SK-N-SH treated with all-trans-retinoic acid at 6 μM for 48 hours (cell line): Measurements from ENCODE around the gene MATN4.

Experiments
- ATAC-seq: fragments of 200-7000 bp; cut with Tn5 transposase; 3 replicates; pipeline ENCODE4 v1.9.1; 2020; ENCODE audit warnings: mild to moderate bottlenecking, moderate library complexity
- ARNTL ChIP-seq: fragments of 450-650 bp; formaldehyde crosslinking; IDR thresholded peaks from 2 replicates; pipeline ENCODE4 v1.5.0; 2020; ENCODE audit warnings: low read depth, mild to moderate bottlenecking, moderate library complexity, borderline replicate concordance
- GLIS3 ChIP-seq: fragments of 250-450 bp; sonication (Bioruptor Pico); IDR thresholded peaks from 2 replicates; pipeline ENCODE4 v1.5.0; 2020; ENCODE audit warnings: mild to moderate bottlenecking, moderate library complexity
- ISL1 ChIP-seq: fragments of 250-450 bp; sonication (Bioruptor Pico); IDR thresholded peaks from 2 replicates; pipeline ENCODE4 v2.1.2; 2022; ENCODE audit warnings: mild to moderate bottlenecking, moderate library complexity
- OSR1 ChIP-seq: fragments of 250-450 bp; sonication (Bioruptor Pico); IDR thresholded peaks from 2 replicates; pipeline ENCODE4 v1.8.0; 2022; ENCODE audit warnings: moderate library complexity, mild to moderate bottlenecking, inconsistent platforms
- PPARA ChIP-seq: fragments of 250-450 bp; sonication (Bioruptor Pico); IDR thresholded peaks from 2 replicates; pipeline ENCODE4 v1.5.0; 2020; ENCODE audit warnings: mild to moderate bottlenecking, borderline replicate concordance
- RARB ChIP-seq: fragments of 250-450 bp; sonication (Bioruptor Pico); IDR thresholded peaks from 2 replicates; pipeline ENCODE4 v1.8.0; 2021; ENCODE audit warnings: mild to moderate bottlenecking, moderate library complexity
- SNAI2 ChIP-seq: fragments of 250-450 bp; sonication (Bioruptor Pico); IDR thresholded peaks from 2 replicates; pipeline ENCODE4 v1.5.0; 2020; ENCODE audit warnings: mild to moderate bottlenecking, moderate library complexity
- TOX ChIP-seq: fragments of 250-450 bp; sonication (Bioruptor Pico); IDR thresholded peaks from 2 replicates; pipeline ENCODE4 v1.8.0; 2021; ENCODE audit warnings: mild to moderate bottlenecking, moderate library complexity, borderline replicate concordance
- ZC3H10 ChIP-seq: fragments of 250-450 bp; sonication (Bioruptor Pico); IDR thresholded peaks from 2 replicates; pipeline ENCODE4 v1.5.1; 2021; ENCODE audit warnings: mild to moderate bottlenecking, moderate library complexity
- ZFP3 ChIP-seq: fragments of 250-450 bp; sonication (Bioruptor Pico); IDR thresholded peaks from 2 replicates; pipeline ENCODE4 v1.5.0; 2020; ENCODE audit warnings: mild to moderate bottlenecking, moderate library complexity
- ZFP30 ChIP-seq: fragments of 450-650 bp; formaldehyde crosslinking; IDR thresholded peaks from 2 replicates; pipeline ENCODE4 v1.5.0; 2022; ENCODE audit warnings: mild to moderate bottlenecking, moderate library complexity
- ZNF565 ChIP-seq: fragments of 450-650 bp; formaldehyde crosslinking; conservative IDR thresholded peaks from 2 replicates; pipeline ENCODE4 v1.5.0; 2020; ENCODE audit warnings: low read depth, mild to moderate bottlenecking, moderate library complexity
- ZNF70 ChIP-seq: fragments of 450-650 bp; formaldehyde crosslinking; IDR thresholded peaks from 2 replicates; pipeline ENCODE4 v1.5.0; 2020; ENCODE audit warnings: mild to moderate bottlenecking, moderate library complexity
- ZNF8 ChIP-seq: fragments of 450-650 bp; formaldehyde crosslinking; IDR thresholded peaks from 2 replicates; pipeline ENCODE4 v1.5.0; 2020; ENCODE audit warnings: mild to moderate bottlenecking, moderate library complexity
- TF ChIP-seq, protein P1 (sequence below): fragments of 250-450 bp; sonication (Bioruptor Pico); IDR thresholded peaks from 2 replicates; pipeline ENCODE4 v1.5.1; 2021; ENCODE audit warnings: mild to moderate bottlenecking, moderate library complexity
- TF ChIP-seq, protein P2 (sequence below): fragments of 250-450 bp; sonication (Bioruptor Pico); IDR thresholded peaks from 2 replicates; pipeline ENCODE4 v1.5.1; 2020; ENCODE audit warnings: low read depth, mild to moderate bottlenecking, moderate library complexity
- TF ChIP-seq, protein P3 (sequence below): fragments of 250-450 bp; sonication (Bioruptor Pico); IDR thresholded peaks from 2 replicates; pipeline ENCODE4 v1.8.0; 2021; ENCODE audit warnings: low read depth, mild to moderate bottlenecking, moderate library complexity, borderline replicate concordance
- TF ChIP-seq, protein P4 (sequence below): fragments of 250-450 bp; sonication (Bioruptor Pico); IDR thresholded peaks from 2 replicates; pipeline ENCODE4 v1.8.0; 2020; ENCODE audit warnings: mild to moderate bottlenecking, moderate library complexity, borderline replicate concordance
- TF ChIP-seq, protein P5 (sequence below): fragments of 250-450 bp; sonication (Bioruptor Pico); IDR thresholded peaks from 2 replicates; pipeline ENCODE4 v1.5.0; 2020; ENCODE audit warnings: mild to moderate bottlenecking, moderate library complexity

The MATN4 gene

DNA sequence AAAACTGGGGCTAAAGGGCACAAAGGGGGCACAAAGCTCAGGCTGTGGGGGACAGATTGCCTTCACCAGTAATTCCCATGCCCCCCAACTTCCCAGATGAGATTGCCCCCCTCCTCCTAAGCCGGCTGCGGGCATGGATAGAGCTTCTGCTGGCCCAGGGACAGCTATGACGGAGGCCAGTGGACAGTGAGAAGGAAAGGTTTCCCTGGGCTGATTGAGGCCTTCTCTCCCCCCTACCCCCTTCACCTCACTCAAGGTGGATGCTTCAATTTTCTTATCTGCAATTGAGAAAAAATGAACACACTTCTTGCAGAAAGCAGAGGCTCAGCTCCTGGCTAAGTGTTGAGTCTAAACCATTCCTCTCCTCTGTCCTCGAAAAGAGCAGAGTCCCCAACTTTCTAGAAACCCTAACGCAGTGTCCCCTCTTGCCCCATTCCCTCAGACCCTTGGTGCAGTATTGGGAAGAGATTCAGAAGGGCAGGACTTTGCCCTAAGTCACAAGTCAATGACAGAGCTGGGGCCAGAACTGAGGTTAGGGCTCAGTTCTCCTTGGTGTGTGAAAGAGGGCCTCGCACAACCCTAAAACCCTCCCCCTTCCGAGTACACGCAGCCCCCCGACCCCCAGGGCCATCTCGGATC lies 39.3 kb upstream of the MATN4 start:
- TF ChIP-seq, protein P1, sequence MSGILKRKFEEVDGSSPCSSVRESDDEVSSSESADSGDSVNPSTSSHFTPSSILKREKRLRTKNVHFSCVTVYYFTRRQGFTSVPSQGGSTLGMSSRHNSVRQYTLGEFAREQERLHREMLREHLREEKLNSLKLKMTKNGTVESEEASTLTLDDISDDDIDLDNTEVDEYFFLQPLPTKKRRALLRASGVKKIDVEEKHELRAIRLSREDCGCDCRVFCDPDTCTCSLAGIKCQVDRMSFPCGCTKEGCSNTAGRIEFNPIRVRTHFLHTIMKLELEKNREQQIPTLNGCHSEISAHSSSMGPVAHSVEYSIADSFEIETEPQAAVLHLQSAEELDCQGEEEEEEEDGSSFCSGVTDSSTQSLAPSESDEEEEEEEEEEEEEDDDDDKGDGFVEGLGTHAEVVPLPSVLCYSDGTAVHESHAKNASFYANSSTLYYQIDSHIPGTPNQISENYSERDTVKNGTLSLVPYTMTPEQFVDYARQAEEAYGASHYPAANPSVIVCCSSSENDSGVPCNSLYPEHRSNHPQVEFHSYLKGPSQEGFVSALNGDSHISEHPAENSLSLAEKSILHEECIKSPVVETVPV, result no peak
- TF ChIP-seq ARNTL (no peak), SNAI2 (no peak), ISL1 (CRISPR knock-in tag) (no peak), TOX (no peak), ZNF8 (no peak), ZFP30 (CRISPR knock-in tag) (no peak), RARB (no peak), ZNF565 (CRISPR knock-in tag) (no peak), ZC3H10 (no peak), ZFP3 (CRISPR knock-in tag) (no peak), GLIS3 (CRISPR knock-in tag) (no peak), OSR1 (CRISPR knock-in tag) (no peak)
- TF ChIP-seq, protein P2, sequence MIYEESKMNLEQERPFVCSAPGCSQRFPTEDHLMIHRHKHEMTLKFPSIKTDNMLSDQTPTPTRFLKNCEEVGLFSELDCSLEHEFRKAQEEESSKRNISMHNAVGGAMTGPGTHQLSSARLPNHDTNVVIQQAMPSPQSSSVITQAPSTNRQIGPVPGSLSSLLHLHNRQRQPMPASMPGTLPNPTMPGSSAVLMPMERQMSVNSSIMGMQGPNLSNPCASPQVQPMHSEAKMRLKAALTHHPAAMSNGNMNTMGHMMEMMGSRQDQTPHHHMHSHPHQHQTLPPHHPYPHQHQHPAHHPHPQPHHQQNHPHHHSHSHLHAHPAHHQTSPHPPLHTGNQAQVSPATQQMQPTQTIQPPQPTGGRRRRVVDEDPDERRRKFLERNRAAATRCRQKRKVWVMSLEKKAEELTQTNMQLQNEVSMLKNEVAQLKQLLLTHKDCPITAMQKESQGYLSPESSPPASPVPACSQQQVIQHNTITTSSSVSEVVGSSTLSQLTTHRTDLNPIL (CRISPR knock-in tag), result no peak
- TF ChIP-seq, protein P3, sequence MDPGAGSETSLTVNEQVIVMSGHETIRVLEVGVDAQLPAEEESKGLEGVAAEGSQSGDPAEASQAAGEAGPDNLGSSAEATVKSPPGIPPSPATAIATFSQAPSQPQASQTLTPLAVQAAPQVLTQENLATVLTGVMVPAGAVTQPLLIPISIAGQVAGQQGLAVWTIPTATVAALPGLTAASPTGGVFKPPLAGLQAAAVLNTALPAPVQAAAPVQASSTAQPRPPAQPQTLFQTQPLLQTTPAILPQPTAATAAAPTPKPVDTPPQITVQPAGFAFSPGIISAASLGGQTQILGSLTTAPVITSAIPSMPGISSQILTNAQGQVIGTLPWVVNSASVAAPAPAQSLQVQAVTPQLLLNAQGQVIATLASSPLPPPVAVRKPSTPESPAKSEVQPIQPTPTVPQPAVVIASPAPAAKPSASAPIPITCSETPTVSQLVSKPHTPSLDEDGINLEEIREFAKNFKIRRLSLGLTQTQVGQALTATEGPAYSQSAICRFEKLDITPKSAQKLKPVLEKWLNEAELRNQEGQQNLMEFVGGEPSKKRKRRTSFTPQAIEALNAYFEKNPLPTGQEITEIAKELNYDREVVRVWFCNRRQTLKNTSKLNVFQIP (CRISPR knock-in tag), result no peak
- TF ChIP-seq, protein P4, sequence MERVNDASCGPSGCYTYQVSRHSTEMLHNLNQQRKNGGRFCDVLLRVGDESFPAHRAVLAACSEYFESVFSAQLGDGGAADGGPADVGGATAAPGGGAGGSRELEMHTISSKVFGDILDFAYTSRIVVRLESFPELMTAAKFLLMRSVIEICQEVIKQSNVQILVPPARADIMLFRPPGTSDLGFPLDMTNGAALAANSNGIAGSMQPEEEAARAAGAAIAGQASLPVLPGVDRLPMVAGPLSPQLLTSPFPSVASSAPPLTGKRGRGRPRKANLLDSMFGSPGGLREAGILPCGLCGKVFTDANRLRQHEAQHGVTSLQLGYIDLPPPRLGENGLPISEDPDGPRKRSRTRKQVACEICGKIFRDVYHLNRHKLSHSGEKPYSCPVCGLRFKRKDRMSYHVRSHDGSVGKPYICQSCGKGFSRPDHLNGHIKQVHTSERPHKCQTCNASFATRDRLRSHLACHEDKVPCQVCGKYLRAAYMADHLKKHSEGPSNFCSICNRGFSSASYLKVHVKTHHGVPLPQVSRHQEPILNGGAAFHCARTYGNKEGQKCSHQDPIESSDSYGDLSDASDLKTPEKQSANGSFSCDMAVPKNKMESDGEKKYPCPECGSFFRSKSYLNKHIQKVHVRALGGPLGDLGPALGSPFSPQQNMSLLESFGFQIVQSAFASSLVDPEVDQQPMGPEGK (CRISPR knock-in tag), result no peak
- ATAC-seq, result peak; percentile 23

DNA sequence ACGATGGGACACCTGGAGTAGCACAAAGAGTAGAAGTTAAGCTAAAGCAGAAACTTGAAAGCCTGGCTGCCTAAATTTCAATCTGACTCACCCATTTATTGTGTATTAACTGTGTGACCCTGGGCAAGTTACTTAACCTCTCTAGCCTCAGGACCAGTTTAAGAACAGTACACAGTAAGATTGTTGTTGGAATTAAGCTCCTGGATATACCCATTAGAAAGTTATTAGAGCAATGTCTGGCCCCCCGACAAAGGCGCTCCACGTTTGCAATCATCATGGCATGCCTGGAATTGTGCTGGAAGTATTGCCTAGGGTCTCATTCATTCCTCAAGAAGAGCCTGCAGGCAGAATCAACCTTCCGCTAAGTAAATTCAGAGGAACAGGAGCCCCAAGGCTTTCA lies 38.8 kb upstream of the MATN4 start:
- TF ChIP-seq ZNF70 (CRISPR knock-in tag), result no peak
- no peak for TF ChIP-seq ARNTL
- TF ChIP-seq, protein P1, result no peak
- no peak for TF ChIP-seq GLIS3 (CRISPR knock-in tag)
- no peak for TF ChIP-seq SNAI2
- TF ChIP-seq, protein P2 (CRISPR knock-in tag), result no peak
- TF ChIP-seq, protein P5, sequence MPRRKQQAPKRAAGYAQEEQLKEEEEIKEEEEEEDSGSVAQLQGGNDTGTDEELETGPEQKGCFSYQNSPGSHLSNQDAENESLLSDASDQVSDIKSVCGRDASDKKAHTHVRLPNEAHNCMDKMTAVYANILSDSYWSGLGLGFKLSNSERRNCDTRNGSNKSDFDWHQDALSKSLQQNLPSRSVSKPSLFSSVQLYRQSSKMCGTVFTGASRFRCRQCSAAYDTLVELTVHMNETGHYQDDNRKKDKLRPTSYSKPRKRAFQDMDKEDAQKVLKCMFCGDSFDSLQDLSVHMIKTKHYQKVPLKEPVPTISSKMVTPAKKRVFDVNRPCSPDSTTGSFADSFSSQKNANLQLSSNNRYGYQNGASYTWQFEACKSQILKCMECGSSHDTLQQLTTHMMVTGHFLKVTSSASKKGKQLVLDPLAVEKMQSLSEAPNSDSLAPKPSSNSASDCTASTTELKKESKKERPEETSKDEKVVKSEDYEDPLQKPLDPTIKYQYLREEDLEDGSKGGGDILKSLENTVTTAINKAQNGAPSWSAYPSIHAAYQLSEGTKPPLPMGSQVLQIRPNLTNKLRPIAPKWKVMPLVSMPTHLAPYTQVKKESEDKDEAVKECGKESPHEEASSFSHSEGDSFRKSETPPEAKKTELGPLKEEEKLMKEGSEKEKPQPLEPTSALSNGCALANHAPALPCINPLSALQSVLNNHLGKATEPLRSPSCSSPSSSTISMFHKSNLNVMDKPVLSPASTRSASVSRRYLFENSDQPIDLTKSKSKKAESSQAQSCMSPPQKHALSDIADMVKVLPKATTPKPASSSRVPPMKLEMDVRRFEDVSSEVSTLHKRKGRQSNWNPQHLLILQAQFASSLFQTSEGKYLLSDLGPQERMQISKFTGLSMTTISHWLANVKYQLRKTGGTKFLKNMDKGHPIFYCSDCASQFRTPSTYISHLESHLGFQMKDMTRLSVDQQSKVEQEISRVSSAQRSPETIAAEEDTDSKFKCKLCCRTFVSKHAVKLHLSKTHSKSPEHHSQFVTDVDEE (CRISPR knock-in tag), result no peak
- TF ChIP-seq RARB, result no peak
- TF ChIP-seq PPARA, result no peak
- no peak for TF ChIP-seq ZC3H10
- TF ChIP-seq ZNF8, result no peak
- no peak for TF ChIP-seq ISL1 (CRISPR knock-in tag)
- TF ChIP-seq ZFP30 (CRISPR knock-in tag), result no peak
- TF ChIP-seq ZFP3 (CRISPR knock-in tag), result no peak
- TF ChIP-seq, all 23 proteins: peak for 0
- no peak for ATAC-seq
